HG03060 (cell line): ENCODE data around the gene GID8.
A peak's percentile ranks its signal among the peaks of the same experiment; 100 is the strongest.

Experiments used
- ATAC-seq: cut with Tn5 transposase; IDR thresholded peaks from one replicate; pipeline ENCODE4 v1.9.1; 2021; ENCODE audit warnings: low read depth, moderate number of reproducible peaks; ENCODE audit not compliant: unreplicated experiment

The GID8 gene

GRCh38 chr20:62940875-62941274 is 2.9 kb downstream of the GID8 start:
- no peak for ATAC-seq

- no peak for ATAC-seq
Observed at GRCh38 chr20:62941792-62942191, 3.8 kb downstream of the GID8 start.

DNA sequence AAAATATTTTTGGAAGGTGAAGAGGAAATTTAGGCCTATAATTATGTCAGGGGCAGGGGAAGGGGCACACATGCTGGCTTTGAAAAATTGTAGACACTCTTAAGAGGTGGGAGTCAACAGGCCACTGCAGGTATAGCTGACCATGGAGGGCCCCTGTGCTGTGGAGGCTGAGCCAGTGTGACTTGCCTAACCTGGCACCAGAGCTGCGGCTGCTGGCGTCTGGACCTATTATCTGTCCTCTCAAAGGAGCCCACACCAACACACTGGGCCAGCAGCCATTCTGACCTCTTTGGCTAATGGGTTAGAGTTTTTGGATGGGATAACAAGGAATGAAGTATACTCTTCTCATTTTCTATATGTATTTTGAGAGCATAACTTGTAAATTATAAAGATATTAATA is 4.5 kb downstream of the GID8 start:
- ATAC-seq, result no peak

DNA sequence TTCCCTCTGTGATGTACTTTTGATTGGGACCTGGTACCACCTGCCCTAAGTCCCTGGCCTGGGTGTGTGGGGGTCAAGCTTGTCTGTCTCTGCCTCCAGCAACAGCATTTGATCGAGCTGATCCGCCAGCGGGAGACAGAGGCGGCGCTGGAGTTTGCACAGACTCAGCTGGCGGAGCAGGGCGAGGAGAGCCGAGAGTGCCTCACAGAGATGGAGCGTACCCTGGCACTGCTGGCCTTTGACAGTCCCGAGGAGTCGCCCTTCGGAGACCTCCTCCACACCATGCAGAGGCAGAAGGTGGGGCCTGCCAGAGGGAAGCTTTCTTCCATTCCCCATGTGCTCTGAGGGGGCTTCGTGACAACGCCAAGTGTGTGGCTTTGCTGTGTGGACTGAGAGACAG is 5.4 kb downstream of the GID8 start:
- no peak for ATAC-seq

DNA sequence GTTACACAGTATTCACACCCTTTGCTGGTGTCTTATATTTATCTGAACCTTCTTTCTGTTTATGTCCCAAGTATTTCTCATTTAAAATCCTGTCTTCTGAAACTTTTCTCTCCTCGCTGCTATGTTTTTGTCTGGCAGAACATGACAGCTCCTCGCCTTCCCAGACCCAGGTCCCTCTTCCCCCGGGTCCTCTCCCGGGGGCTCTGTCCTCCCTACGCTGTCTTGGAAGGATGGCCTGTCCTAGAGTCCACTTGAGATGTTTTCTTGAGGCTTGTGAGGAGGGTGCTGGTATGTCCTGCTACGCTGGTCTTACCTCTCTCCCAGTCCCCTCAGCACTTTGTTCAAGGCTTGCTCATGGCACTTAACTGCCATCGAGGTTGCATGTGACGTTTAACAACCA is 6.2 kb downstream of the GID8 start:
- ATAC-seq, result no peak

GRCh38 chr20:62944746-62945145 is 6.8 kb downstream of the GID8 start:
- ATAC-seq, result no peak

GRCh38 chr20:62945771-62946339 is 7.9 kb downstream of the GID8 start:
- ATAC-seq, result no peak

DNA sequence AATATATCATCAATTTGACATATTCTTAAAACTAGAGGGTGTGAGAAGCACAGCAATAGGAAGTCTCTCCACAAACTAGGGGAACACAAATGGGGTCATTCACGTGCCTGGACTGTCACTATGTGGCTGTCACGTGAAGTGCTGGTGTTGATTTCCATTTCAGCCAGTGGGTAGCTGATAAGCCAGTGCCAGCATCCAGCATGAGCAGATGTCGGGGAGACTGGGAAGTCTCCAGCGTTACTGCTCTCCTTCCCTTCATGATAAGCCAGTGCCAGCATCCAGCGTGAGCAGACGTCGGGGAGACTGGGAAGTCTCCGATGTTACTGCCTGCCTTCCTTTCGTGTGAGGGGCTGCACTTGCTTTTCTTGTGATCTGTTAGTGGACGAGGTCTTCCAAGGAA is 9.0 kb downstream of the GID8 start:
- ATAC-seq, result no peak

- no peak for ATAC-seq
Observed at GRCh38 chr20:62947532-62948300, 9.8 kb downstream of the GID8 start.

DNA sequence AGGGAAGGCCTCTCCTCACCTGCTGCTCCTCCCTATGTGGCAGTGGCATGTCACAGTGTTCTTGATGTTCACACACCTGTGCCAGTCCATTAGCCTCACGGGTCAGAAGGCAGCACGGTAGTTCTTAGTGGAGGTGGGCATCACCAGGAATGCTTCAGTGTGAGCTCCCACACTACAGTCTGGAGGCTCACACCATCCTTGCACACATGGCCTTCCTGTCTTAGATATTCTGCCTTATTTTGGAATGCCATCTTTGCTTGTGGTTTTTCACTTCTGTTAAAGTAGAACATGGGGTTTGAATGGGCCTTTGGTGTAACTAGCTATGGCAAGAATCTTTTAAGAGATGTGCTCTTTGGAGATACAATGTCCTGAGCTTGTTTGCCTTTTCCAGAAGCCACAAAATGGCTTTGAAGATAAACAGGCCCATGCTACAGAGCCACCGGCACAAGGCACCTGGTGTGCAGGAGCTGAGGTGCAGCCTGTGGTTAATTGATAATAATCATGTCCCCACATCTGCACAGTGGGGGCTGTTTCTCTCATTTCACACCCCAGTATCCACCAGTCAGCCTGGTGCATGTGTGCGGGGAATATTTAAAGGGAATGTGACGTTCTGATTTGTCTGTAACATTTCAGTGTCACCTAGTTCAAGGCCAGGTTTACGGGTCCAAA is 11.3 kb downstream of the GID8 start:
- ATAC-seq, result no peak

DNA sequence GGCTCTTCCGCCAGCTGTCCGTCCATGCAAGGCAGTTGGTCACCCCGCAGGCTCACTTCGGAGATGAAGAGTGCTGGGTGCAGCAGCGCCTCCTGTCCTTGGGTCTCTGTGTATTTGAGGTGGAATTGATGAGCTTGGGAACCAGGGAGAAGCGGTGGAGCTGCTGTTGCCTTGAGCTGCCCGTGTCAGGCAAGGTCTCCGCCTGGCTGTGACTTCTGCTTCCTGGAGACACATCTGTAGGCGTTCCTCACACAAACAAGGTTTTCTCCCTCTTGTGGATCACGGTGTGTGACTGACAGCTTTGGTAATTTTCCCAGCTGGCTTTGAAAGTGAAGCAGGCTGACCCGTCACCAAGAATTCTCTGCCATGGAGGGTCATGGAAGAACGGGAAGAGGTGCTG is 12.0 kb downstream of the GID8 start:
- ATAC-seq, result no peak

DNA sequence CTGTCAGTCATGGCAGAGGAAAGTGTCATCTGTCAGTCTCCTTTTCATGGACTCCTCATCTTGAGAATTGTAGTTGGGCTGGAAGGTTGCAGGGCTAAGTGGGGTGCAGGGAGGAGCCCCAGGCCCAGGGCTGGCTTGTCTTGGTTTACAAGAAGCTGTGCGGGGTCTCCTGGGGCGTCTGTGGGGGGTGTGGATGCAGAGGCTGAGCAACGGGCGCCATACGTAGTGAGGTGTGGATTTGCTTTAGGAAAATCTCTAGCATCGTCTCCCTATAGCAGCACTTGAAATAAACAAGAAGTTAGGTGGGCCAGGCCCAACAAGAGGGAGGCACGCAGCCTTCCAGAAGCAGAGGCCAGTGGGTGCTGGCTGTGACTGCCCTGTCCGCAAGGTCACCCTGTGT is 12.8 kb downstream of the GID8 start:
- ATAC-seq, result no peak

GRCh38 chr20:62951143-62951895 is 13.4 kb downstream of the GID8 start:
- ATAC-seq, result no peak

- no peak for ATAC-seq
Observed at GRCh38 chr20:62951896-62952372, 14.0 kb downstream of the GID8 start.

- ATAC-seq, result no peak
Observed at GRCh38 chr20:62952373-62952967, 14.5 kb downstream of the GID8 start, which contains the start of gene SLC17A9. TSS of gene SLC17A9 (plus strand) at chr20:62952709. CDS start at chr20:62952831, 122 bp downstream.

DNA sequence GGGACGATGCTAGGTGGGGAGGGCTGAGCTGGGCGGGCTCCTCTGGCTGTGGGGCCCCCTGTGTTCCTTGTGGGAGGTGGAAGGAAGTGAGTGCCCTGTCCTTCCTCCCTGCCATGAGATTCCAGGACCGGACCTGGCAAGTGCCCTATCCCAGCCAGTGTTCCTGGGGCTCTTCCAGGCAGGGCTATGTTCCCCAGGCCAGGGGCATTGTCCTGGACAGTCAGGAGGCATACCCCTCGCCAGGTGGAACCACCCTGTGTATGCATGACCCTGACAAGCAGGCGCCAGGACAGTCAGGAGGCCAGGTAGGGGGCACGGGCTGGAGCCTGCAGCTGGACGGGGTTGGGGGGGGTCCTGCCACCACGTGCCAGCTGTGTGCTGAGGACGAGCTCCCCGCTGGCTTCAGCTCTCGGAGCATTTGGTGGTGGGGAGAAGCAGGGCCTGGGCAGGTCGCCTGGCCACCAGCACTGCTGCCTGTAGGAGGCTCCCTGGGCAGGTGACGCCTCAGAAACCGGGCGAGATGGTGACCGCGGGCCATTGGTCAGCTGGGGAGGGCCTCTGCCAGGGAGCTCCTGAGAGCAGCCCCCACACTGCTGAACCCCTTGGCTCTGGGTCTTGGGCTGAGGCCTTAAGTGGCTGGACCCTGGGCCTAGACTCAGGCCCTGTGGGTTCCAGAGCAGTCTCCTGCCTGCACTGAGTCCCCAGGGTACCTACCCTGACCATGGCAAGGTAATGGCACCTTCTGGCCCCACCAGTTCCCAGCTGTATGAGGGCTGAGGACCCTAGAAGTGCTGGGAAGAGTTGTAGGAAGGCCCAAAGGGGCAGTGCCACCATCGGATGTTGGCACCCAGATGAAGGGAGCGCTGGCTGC is 15.3 kb downstream of the GID8 start:
- ATAC-seq, result no peak

- peak; percentile 37 for ATAC-seq
Observed at GRCh38 chr20:62953839-62954703, 16.1 kb downstream of the GID8 start.

GRCh38 chr20:62955519-62956386 is 17.8 kb downstream of the GID8 start:
- ATAC-seq, result no peak
